Astrocyte (in vitro differentiated cells and primary cell): ENCODE measurements around the gene PLD1. TPM values are rescaled to one million over a fixed set of nuclear protein-coding genes. Genes with fewer than 3 reads are reported as not detected.

Experiments
- DNase-seq: peaks from one replicate; pipeline ENCODE4 v3.0.0-alpha.2; 2010; ENCODE audit warnings: low read depth
- FAIRE-seq: peaks from 2 replicates; lab custom pipeline; 2011; peaks lifted over from hg19 to GRCh38; lab: Jason Lieb, UNC
- H2AFZ ChIP-seq: 2 replicates; pipeline ENCODE4 v1.6.0; 2012; ENCODE audit warnings: low read depth, low read length, inconsistent platforms
- H3K27ac ChIP-seq: 2 replicates; pipeline ENCODE4 v1.5.1; 2011; ENCODE audit warnings: low read depth, low read length, inconsistent platforms
- H3K27me3 ChIP-seq: 2 replicates; pipeline ENCODE4 v1.6.0; 2011; ENCODE audit warnings: low read length, inconsistent platforms; ENCODE audit not compliant: insufficient read depth
- H3K36me3 ChIP-seq: 2 replicates; pipeline ENCODE4 v1.5.1; 2011; ENCODE audit warnings: low read length, inconsistent platforms; ENCODE audit not compliant: insufficient read depth
- H3K4me1 ChIP-seq: 2 replicates; pipeline ENCODE4 v1.5.1; 2011; ENCODE audit warnings: low read length, inconsistent platforms; ENCODE audit not compliant: insufficient read depth
- H3K4me2 ChIP-seq: 2 replicates; pipeline ENCODE4 v1.6.0; 2012; ENCODE audit warnings: low read length, inconsistent platforms
- H3K4me3 ChIP-seq: 2 replicates; pipeline ENCODE4 v1.5.1; 2011; ENCODE audit warnings: low read depth, mild to moderate bottlenecking, low read length, inconsistent platforms; ENCODE audit not compliant: insufficient read depth
- H3K79me2 ChIP-seq: 2 replicates; pipeline ENCODE4 v1.6.0; 2012; ENCODE audit warnings: mild to moderate bottlenecking, low read length, inconsistent platforms; ENCODE audit not compliant: insufficient read depth
- H3K9ac ChIP-seq: 2 replicates; pipeline ENCODE4 v1.6.0; 2012; ENCODE audit warnings: mild to moderate bottlenecking, low read length, inconsistent platforms
- H3K9me3 ChIP-seq: 2 replicates; pipeline ENCODE4 v1.5.1; 2012; ENCODE audit warnings: low read depth, mild to moderate bottlenecking, low read length, inconsistent platforms; ENCODE audit not compliant: insufficient read depth
- H4K20me1 ChIP-seq: 2 replicates; pipeline ENCODE4 v1.6.0; 2012; ENCODE audit warnings: low read length, inconsistent platforms; ENCODE audit not compliant: insufficient read depth
- H3K27ac Mint-ChIP-seq: one replicate; pipeline ENCODE4 v1.8.0; 2021; ENCODE audit warnings: mild to moderate bottlenecking, mixed read lengths; ENCODE audit not compliant: unreplicated experiment
- H3K27me3 Mint-ChIP-seq: one replicate; pipeline ENCODE4 v1.8.0; 2021; ENCODE audit warnings: low read depth, mixed read lengths; ENCODE audit not compliant: unreplicated experiment
- H3K36me3 Mint-ChIP-seq: one replicate; pipeline ENCODE4 v1.8.0; 2021; ENCODE audit warnings: low read depth, mixed read lengths; ENCODE audit not compliant: unreplicated experiment
- H3K4me1 Mint-ChIP-seq: one replicate; pipeline ENCODE4 v1.8.0; 2021; ENCODE audit warnings: low read depth, mixed read lengths; ENCODE audit not compliant: unreplicated experiment
- H3K4me3 Mint-ChIP-seq: one replicate; pipeline ENCODE4 v1.8.0; 2021; ENCODE audit warnings: mild to moderate bottlenecking, moderate library complexity, mixed read lengths; ENCODE audit not compliant: unreplicated experiment
- H3K9me3 Mint-ChIP-seq: one replicate; pipeline ENCODE4 v1.8.0; 2021; ENCODE audit warnings: mild to moderate bottlenecking, mixed read lengths; ENCODE audit not compliant: unreplicated experiment
- CTCF ChIP-seq: IDR thresholded peaks from 2 replicates; pipeline ENCODE4 v1.5.1; 2011; ENCODE audit warnings: low read depth, mild to moderate bottlenecking, inconsistent platforms, low read length, moderate library complexity; ENCODE audit not compliant: insufficient read depth
- EZH2 ChIP-seq: IDR thresholded peaks from 2 replicates; pipeline ENCODE4 v1.6.1; 2012; ENCODE audit warnings: mild to moderate bottlenecking, low read length, inconsistent platforms; ENCODE audit not compliant: insufficient read depth
- total RNA-seq: library from RNA; stranded (reverse); gene quantifications from 2 replicates; pipeline ENCODE4 v1.2.1, GENCODE V29; 2021

Gene PLD1
- total RNA-seq, 1 donor from 2014 or later = 21.5 TPM

DNA sequence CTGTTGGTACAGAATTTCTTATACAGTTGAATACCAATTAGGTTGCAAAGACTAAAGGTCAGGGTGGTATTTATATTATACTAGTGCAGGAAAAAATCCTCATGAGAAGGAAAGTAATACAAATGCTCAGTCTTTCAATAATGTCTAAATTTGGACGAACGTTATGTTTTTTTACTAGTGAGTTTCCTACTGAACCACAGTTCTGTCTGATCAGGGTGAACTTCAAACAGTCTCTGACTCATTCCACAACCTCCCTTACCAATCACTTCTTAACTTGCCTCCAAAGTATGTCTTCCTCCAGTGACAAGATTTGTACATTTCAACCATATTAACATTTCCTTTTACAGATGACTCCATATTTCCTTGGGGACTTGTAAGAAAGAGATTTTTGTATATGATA is 36.3 kb upstream of the PLD1 start:
- Mint-ChIP-seq H3K4me1 (peaks cover 43% of the 10 kb centered on the region), H3K9me3 (no peaks in the 10 kb centered on the region), H3K27me3 (no peaks in the 10 kb centered on the region), H3K36me3 (peaks cover 3% of the 10 kb centered on the region), H3K27ac (peak overlapping the region; percentile 55), H3K4me3 (no peak overlapping the region)
- peak overlapping the region; percentile 39 for H3K4me2 ChIP-seq
- no peak overlapping the region for H2AFZ ChIP-seq
- DNase-seq (peak; percentile 78), FAIRE-seq (no peak)
- no peaks in the 10 kb centered on the region for H3K79me2 ChIP-seq
- no peaks in the 10 kb centered on the region for H3K27me3 ChIP-seq
- peaks cover 31% of the 10 kb centered on the region for H3K4me1 ChIP-seq
- no peaks in the 10 kb centered on the region for H4K20me1 ChIP-seq
- no peak overlapping the region for H3K27ac ChIP-seq
- H3K36me3 ChIP-seq = no peaks in the 10 kb centered on the region
- H3K9ac ChIP-seq = no peak overlapping the region
- TF ChIP-seq EZH2 (no peak), CTCF (no peak)
- H3K9me3 ChIP-seq = no peaks in the 10 kb centered on the region
- H3K4me3 ChIP-seq = no peak overlapping the region

DNA sequence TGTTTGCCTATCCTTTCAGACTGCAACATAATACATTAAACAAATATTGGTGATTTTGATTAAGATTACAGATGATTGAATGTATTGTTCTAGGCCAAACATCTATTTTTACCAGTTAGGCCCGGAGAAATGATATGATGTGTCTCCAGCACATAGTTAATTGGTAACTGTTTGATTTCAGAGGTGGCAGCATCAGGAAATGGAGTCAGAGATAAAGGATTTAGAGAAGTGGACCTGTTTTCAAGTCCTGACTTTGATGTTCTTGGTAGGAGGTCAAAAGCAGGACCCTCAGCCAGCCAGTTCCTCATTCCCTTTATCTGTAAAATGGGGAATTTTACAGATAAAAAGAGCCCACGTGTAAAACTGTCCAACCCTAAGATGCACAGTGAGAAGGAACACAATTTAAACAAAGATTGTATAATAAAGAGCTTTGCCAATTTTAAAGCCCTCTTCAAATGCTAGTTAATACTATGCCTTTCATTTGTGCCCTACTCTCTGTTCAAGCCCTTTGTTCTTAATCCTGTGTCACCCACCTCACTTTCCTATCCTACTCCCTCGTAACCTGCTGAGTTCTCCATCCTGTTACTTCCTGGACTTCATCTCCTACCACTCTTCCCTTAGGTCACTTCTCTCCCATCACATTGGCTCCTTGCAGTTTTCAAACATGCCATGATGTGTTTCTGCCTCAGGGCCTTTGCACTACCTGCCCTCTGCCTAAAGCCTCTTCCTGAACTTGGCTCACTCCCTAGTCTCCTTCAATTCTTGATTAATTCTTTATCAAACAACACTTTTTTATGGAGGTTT is 35.4 kb upstream of the PLD1 start:
- Histone ChIP-seq H3K27ac (no peak overlapping the region), H3K9me3 (no peaks in the 10 kb centered on the region), H4K20me1 (no peaks in the 10 kb centered on the region), H3K4me1 (peaks cover 32% of the 10 kb centered on the region), H3K4me2 (no peak overlapping the region), H3K36me3 (no peaks in the 10 kb centered on the region), H3K9ac (no peak overlapping the region), H2AFZ (no peak overlapping the region), H3K79me2 (no peaks in the 10 kb centered on the region), H3K4me3 (no peak overlapping the region), H3K27me3 (no peaks in the 10 kb centered on the region)
- FAIRE-seq = no peak
- H3K9me3 Mint-ChIP-seq = no peaks in the 10 kb centered on the region
- peaks cover 3% of the 10 kb centered on the region for H3K36me3 Mint-ChIP-seq
- no peak for TF ChIP-seq EZH2
- no peak for TF ChIP-seq CTCF
- no peak for DNase-seq
- peak overlapping the region; percentile 86 for H3K27ac Mint-ChIP-seq
- H3K4me3 Mint-ChIP-seq = peak overlapping the region; percentile 51
- no peaks in the 10 kb centered on the region for H3K27me3 Mint-ChIP-seq
- peaks cover 51% of the 10 kb centered on the region for H3K4me1 Mint-ChIP-seq

- Mint-ChIP-seq H3K27ac (no peak overlapping the region), H3K4me3 (peak overlapping the region; percentile 10), H3K9me3 (no peaks in the 10 kb centered on the region), H3K4me1 (peaks cover 48% of the 10 kb centered on the region), H3K27me3 (no peaks in the 10 kb centered on the region), H3K36me3 (peaks cover 3% of the 10 kb centered on the region)
- Histone ChIP-seq H3K9ac (no peak overlapping the region), H3K27me3 (no peaks in the 10 kb centered on the region), H3K79me2 (no peaks in the 10 kb centered on the region), H3K9me3 (no peaks in the 10 kb centered on the region), H3K4me3 (no peak overlapping the region), H3K4me2 (no peak overlapping the region), H3K36me3 (no peaks in the 10 kb centered on the region), H3K4me1 (peaks cover 32% of the 10 kb centered on the region), H2AFZ (no peak overlapping the region), H3K27ac (no peak overlapping the region), H4K20me1 (no peaks in the 10 kb centered on the region)
- DNase-seq = peak; percentile 51
- FAIRE-seq = no peak
- TF ChIP-seq EZH2 = no peak
- no peak for TF ChIP-seq CTCF
Measured at GRCh38 chr3:171844873-171845272, 34.6 kb upstream of the PLD1 start.
